ENCODE data around the gene LRRC7.

LRRC7 gene

DNA sequence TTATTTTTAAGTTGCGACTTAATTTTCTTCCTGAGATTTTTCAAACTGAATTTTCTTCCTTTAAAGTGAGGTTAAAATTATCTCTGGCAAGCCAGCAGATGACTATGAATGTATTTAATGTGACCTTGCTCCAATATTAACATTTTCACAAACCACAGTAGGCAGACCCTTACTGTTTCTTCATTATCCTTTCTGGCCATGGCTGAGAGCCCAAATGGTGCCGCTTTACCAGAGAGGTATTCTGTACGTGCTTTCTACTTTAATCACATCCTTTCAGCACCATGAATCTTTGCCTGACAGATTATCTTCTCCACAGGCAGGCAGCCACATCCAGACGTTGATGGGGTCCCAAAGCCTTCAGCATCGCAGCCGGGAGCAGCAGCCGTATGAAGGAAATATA, 508.0 kb downstream of the LRRC7 start:
- no peak overlapping the region for H3K4me3 ChIP-seq (ENCODE audit: low read depth, low read length, poor library complexity, severe bottlenecking)
- TF ChIP-seq, protein P1, sequence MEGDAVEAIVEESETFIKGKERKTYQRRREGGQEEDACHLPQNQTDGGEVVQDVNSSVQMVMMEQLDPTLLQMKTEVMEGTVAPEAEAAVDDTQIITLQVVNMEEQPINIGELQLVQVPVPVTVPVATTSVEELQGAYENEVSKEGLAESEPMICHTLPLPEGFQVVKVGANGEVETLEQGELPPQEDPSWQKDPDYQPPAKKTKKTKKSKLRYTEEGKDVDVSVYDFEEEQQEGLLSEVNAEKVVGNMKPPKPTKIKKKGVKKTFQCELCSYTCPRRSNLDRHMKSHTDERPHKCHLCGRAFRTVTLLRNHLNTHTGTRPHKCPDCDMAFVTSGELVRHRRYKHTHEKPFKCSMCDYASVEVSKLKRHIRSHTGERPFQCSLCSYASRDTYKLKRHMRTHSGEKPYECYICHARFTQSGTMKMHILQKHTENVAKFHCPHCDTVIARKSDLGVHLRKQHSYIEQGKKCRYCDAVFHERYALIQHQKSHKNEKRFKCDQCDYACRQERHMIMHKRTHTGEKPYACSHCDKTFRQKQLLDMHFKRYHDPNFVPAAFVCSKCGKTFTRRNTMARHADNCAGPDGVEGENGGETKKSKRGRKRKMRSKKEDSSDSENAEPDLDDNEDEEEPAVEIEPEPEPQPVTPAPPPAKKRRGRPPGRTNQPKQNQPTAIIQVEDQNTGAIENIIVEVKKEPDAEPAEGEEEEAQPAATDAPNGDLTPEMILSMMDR (IDR thresholded peaks at IDR 0.05; ENCODE audit: low read length) = no peak
- H4K20me1 ChIP-seq (ENCODE audit: insufficient read depth, low read length) = no peaks in the 10 kb centered on the region
- no peaks in the 10 kb centered on the region for H3K4me1 ChIP-seq (ENCODE audit: insufficient read depth, low read length, severe bottlenecking)
- no peak overlapping the region for H3K9ac ChIP-seq (ENCODE audit: low read length)
- H3K27ac ChIP-seq (ENCODE audit: low read depth, low read length, poor library complexity, severe bottlenecking) = no peak overlapping the region
- H3K27me3 ChIP-seq (ENCODE audit: insufficient read depth, low read length) = no peaks in the 10 kb centered on the region
- no peak overlapping the region for H3K4me2 ChIP-seq (ENCODE audit: low read length)
- no peaks in the 10 kb centered on the region for H3K36me3 ChIP-seq (ENCODE audit: insufficient read depth, low read length)
- no peaks in the 10 kb centered on the region for H3F3A ChIP-seq (ENCODE audit: insufficient read depth, low read length)
- H3K79me2 ChIP-seq (ENCODE audit: insufficient read depth, low read length) = no peaks in the 10 kb centered on the region
- no peak overlapping the region for H2AFZ ChIP-seq (ENCODE audit: low read length)
- H3K9me3 ChIP-seq (ENCODE audit: low read length) = no peaks in the 10 kb centered on the region
- H3K9me2 ChIP-seq (ENCODE audit: low read depth, low read length) = no peaks in the 10 kb centered on the region

DNA sequence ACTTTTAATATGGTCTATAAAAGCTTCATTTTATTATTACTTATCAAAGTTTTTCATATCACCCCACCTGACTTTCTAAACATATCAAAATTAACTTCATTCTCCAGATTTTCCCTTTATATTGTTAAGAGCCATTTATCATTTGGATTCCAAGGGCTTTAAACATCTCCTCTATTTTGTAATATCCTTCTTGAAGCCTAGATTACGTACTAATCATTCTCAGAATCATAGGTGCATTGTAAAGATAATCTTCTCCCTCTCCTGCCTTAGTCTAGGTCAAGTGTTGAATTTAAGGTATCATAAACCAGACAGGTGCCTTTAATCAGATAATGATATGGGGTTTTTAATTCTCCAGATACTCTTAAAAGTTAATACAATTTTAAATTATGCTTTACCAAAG, 509.3 kb downstream of the LRRC7 start:
- no peak overlapping the region for H3K9ac ChIP-seq (ENCODE audit: low read length)
- no peak overlapping the region for H3K27ac ChIP-seq (ENCODE audit: low read depth, low read length, poor library complexity, severe bottlenecking)
- TF ChIP-seq, protein P1 (IDR thresholded peaks at IDR 0.05; ENCODE audit: low read length) = no peak
- no peak for TF ChIP-seq EZH2 (IDR thresholded peaks at IDR 0.05; ENCODE audit: borderline replicate concordance, low read length)
- H3K36me3 ChIP-seq (ENCODE audit: insufficient read depth, low read length) = no peaks in the 10 kb centered on the region
- H3K9me3 ChIP-seq (ENCODE audit: low read length) = no peaks in the 10 kb centered on the region
- no peaks in the 10 kb centered on the region for H3K4me1 ChIP-seq (ENCODE audit: insufficient read depth, low read length, severe bottlenecking)
- H3K9me2 ChIP-seq (ENCODE audit: low read depth, low read length) = no peaks in the 10 kb centered on the region
- no peaks in the 10 kb centered on the region for H3F3A ChIP-seq (ENCODE audit: insufficient read depth, low read length)
- no peaks in the 10 kb centered on the region for H3K79me2 ChIP-seq (ENCODE audit: insufficient read depth, low read length)
- H3K27me3 ChIP-seq (ENCODE audit: insufficient read depth, low read length) = no peaks in the 10 kb centered on the region
- no peak overlapping the region for H3K4me2 ChIP-seq (ENCODE audit: low read length)
- no peaks in the 10 kb centered on the region for H4K20me1 ChIP-seq (ENCODE audit: insufficient read depth, low read length)
- H2AFZ ChIP-seq (ENCODE audit: low read length) = no peak overlapping the region
- H3K4me3 ChIP-seq (ENCODE audit: low read depth, low read length, poor library complexity, severe bottlenecking) = no peak overlapping the region

DNA sequence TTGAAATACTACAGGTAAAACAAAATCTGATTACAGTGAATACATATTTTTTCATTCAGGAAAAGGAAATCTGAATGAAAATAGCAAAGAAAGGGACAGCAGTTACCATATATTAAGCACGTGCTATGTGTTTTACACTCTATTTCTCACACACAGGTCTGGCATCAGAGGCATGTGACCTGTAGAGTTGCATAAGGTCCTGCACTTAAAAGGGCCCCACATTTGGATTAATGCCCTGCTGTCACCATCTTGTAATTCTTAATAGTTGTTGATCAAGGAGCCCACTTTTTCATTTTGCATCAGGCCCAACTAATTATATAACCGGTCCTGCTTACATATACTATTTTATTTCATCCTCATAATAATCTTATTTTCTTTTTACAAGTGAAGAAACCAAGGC, 511.8 kb downstream of the LRRC7 start:
- peaks cover 4% of the 10 kb centered on the region; the same call in 1 of the 2 replicates for H3K9me3 ChIP-seq (ENCODE audit: low read length)
- H3K9ac ChIP-seq (ENCODE audit: low read length) = no peak overlapping the region
- H3F3A ChIP-seq (ENCODE audit: insufficient read depth, low read length) = no peaks in the 10 kb centered on the region
- TF ChIP-seq, protein P1 (IDR thresholded peaks at IDR 0.05; ENCODE audit: low read length) = no peak
- TF ChIP-seq EZH2 (IDR thresholded peaks at IDR 0.05; ENCODE audit: borderline replicate concordance, low read length) = no peak
- H3K27ac ChIP-seq (ENCODE audit: low read depth, low read length, poor library complexity, severe bottlenecking) = no peak overlapping the region
- H3K4me3 ChIP-seq (ENCODE audit: low read depth, low read length, poor library complexity, severe bottlenecking) = no peak overlapping the region
- H4K20me1 ChIP-seq (ENCODE audit: insufficient read depth, low read length) = no peaks in the 10 kb centered on the region
- no peak overlapping the region for H3K4me2 ChIP-seq (ENCODE audit: low read length)
- no peaks in the 10 kb centered on the region for H3K4me1 ChIP-seq (ENCODE audit: insufficient read depth, low read length, severe bottlenecking)
- no peaks in the 10 kb centered on the region for H3K9me2 ChIP-seq (ENCODE audit: low read depth, low read length)
- H3K36me3 ChIP-seq (ENCODE audit: insufficient read depth, low read length) = no peaks in the 10 kb centered on the region
- H3K27me3 ChIP-seq (ENCODE audit: insufficient read depth, low read length) = no peaks in the 10 kb centered on the region
- no peaks in the 10 kb centered on the region for H3K79me2 ChIP-seq (ENCODE audit: insufficient read depth, low read length)
- H2AFZ ChIP-seq (ENCODE audit: low read length) = no peak overlapping the region
